ENCODE results near the gene RRP1B.
"Not testable (repeated sequence)": the region's sequence is repeated elsewhere in the genome, so short reads cannot be mapped to it uniquely, and the experiment has no call there.

The RRP1B gene

GRCh38 chr21:43676391-43676790 is 17.0 kb downstream of the RRP1B start:
- no peak for DNase-seq

- DNase-seq = no peak
These were observed 20.6 kb downstream of the RRP1B start for GRCh38 chr21:43679951-43680350.

- DNase-seq = not testable (repeated sequence)
These were observed 21.1 kb downstream of the RRP1B start for GRCh38 chr21:43680421-43680820.

GRCh38 chr21:43681650-43682049 is 22.3 kb downstream of the RRP1B start:
- DNase-seq = no peak

- no peak for DNase-seq
These were observed 25.1 kb downstream of the RRP1B start for GRCh38 chr21:43684424-43684823.

- no peak for DNase-seq
These were observed 27.6 kb downstream of the RRP1B start for GRCh38 chr21:43686811-43687565.

- no peak for DNase-seq
These were observed 28.4 kb downstream of the RRP1B start for GRCh38 chr21:43687566-43688399.

- DNase-seq = no peak
These were observed 29.5 kb downstream of the RRP1B start for GRCh38 chr21:43688906-43689305.

GRCh38 chr21:43689556-43690337 is 30.4 kb downstream of the RRP1B start:
- no peak for DNase-seq

GRCh38 chr21:43690346-43690745 is 31.0 kb downstream of the RRP1B start:
- no peak for DNase-seq

- DNase-seq = no peak
These were observed 31.9 kb downstream of the RRP1B start for GRCh38 chr21:43691086-43691795.

- no peak for DNase-seq
These were observed 32.4 kb downstream of the RRP1B start for GRCh38 chr21:43691801-43692200.

GRCh38 chr21:43692949-43693348 is 33.6 kb downstream of the RRP1B start:
- DNase-seq = no peak

- DNase-seq = no peak
These were observed 34.6 kb downstream of the RRP1B start for GRCh38 chr21:43693981-43694380.

- DNase-seq = no peak
These were observed 35.2 kb downstream of the RRP1B start for GRCh38 chr21:43694437-43695079.

- DNase-seq = no peak
These were observed 36.9 kb downstream of the RRP1B start for GRCh38 chr21:43696214-43696613.

- no peak for DNase-seq
These were observed 38.6 kb downstream of the RRP1B start for GRCh38 chr21:43697758-43698643.

- DNase-seq = not testable (repeated sequence)
These were observed 40.1 kb downstream of the RRP1B start for GRCh38 chr21:43699492-43699777.

GRCh38 chr21:43699933-43700599 is 40.7 kb downstream of the RRP1B start:
- no peak for DNase-seq

- DNase-seq = no peak
These were observed 42.8 kb downstream of the RRP1B start for GRCh38 chr21:43701936-43702784.

Measured in CD4-positive, alpha-beta T cell treated with Interleukin-17A for 1 hour (primary cell).